Smooth muscle cell (in vitro differentiated cells): ENCODE measurements around the gene MTURN. TPM values are rescaled to one million over a fixed set of nuclear protein-coding genes. Genes with fewer than 3 reads are reported as not detected.

Experiments used
- DNase-seq: peaks from one replicate; lab custom pipeline; 2025; ENCODE audit not compliant: unreplicated experiment; lab: John Stamatoyannopoulos, UW
- H2AFZ ChIP-seq: fragments of 200-600 bp; sonication (generic); 2 replicates; pipeline ENCODE4 v1.6.0; 2016; ENCODE audit warnings: antibody characterized with exemption, low read depth, mild to moderate bottlenecking
- H3F3A ChIP-seq: fragments of 200-600 bp; sonication (generic); 2 replicates; pipeline ENCODE4 v1.6.0; 2017; ENCODE audit warnings: antibody characterized with exemption, low read depth
- H3K27ac ChIP-seq: fragments of 200-600 bp; sonication (generic); 2 replicates; pipeline ENCODE4 v1.5.1; 2016; ENCODE audit warnings: low read depth, mild to moderate bottlenecking
- H3K27me3 ChIP-seq: fragments of 200-600 bp; sonication (generic); 2 replicates; pipeline ENCODE4 v1.6.1; 2016; ENCODE audit warnings: low read depth, mild to moderate bottlenecking
- H3K36me3 ChIP-seq: fragments of 200-600 bp; sonication (generic); 2 replicates; pipeline ENCODE4 v1.5.1; 2016; ENCODE audit warnings: low read depth
- H3K4me1 ChIP-seq: fragments of 200-600 bp; sonication (generic); 2 replicates; pipeline ENCODE4 v1.5.1; 2016; ENCODE audit warnings: low read depth
- H3K4me2 ChIP-seq: fragments of 200-600 bp; sonication (generic); 2 replicates; pipeline ENCODE4 v1.6.0; 2016; ENCODE audit warnings: mild to moderate bottlenecking
- H3K4me3 ChIP-seq: fragments of 200-600 bp; sonication (generic); 2 replicates; pipeline ENCODE4 v1.5.1; 2016; ENCODE audit warnings: mild to moderate bottlenecking
- H3K79me2 ChIP-seq: fragments of 200-600 bp; sonication (generic); 2 replicates; pipeline ENCODE4 v1.6.0; 2016; ENCODE audit warnings: low read depth, mild to moderate bottlenecking
- H3K9ac ChIP-seq: fragments of 200-600 bp; sonication (generic); 2 replicates; pipeline ENCODE4 v1.6.0; 2016; ENCODE audit warnings: low read depth
- H3K9me3 ChIP-seq: fragments of 200-600 bp; sonication (generic); replicated peaks from 2 replicates; pipeline ENCODE4 v1.5.1; 2016; ENCODE audit warnings: low read depth
- H4K20me1 ChIP-seq: fragments of 200-600 bp; sonication (generic); 2 replicates; pipeline ENCODE4 v1.6.0; 2016; ENCODE audit warnings: low read depth
- WGBS: methylation state at CpG from one replicate; pipeline ENCODE4 v1.1.7; 2016; ENCODE audit warnings: low lambda C conversion rate; 5-methylcytosine and 5-hydroxymethylcytosine counted together
- polyA plus RNA-seq: library from polyadenylated mRNA; unstranded; fragments of >200 nt; fragmentation: Nextera tagmentation; extraction: Ambion mirVana; gene quantifications from 2 replicates; pipeline ENCODE4 v1.2.1, GENCODE V29; 2016
- total RNA-seq: library from RNA; depleted of rRNA; stranded (reverse); fragments of >200 nt; gene quantifications from 2 replicates; pipeline ENCODE4 v1.2.3, GENCODE V29; 2014
- TF ChIP-seq, protein P1 (sequence below): fragments of 200-600 bp; sonication (generic); IDR thresholded peaks from 2 replicates; pipeline ENCODE4 v1.5.1; 2017; ENCODE audit warnings: borderline replicate concordance, mild to moderate bottlenecking, antibody characterized with exemption; ENCODE audit not compliant: insufficient read depth, poor library complexity, severe bottlenecking

Gene MTURN
- total and polyA plus RNA-seq, 2 experiments from 2014 or later = 3.1 to 3.9 TPM

DNA sequence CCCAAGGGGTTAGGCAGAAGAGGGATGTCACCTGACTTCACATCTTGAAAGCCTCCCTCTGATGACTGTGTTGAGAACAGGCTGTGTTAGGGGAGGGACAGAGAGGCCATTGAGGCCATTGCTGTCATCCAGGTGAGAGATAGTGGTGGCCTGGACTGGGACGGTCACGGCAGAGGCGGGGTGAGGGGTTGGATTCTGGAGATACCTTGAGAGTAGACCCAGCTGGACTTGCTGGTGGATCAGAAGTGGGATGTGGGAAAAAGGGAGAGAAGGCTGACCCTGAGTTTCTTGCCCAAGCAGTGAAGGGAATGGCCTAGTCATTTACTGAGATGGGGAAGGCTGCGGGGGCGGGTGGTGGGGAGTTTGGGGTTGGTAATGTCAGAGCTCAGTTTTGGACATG lies 13.6 kb downstream of the MTURN start:
- no peak overlapping the region for H3K4me2 ChIP-seq
- H3F3A ChIP-seq = no peaks in the 10 kb centered on the region
- TF ChIP-seq, protein P1, sequence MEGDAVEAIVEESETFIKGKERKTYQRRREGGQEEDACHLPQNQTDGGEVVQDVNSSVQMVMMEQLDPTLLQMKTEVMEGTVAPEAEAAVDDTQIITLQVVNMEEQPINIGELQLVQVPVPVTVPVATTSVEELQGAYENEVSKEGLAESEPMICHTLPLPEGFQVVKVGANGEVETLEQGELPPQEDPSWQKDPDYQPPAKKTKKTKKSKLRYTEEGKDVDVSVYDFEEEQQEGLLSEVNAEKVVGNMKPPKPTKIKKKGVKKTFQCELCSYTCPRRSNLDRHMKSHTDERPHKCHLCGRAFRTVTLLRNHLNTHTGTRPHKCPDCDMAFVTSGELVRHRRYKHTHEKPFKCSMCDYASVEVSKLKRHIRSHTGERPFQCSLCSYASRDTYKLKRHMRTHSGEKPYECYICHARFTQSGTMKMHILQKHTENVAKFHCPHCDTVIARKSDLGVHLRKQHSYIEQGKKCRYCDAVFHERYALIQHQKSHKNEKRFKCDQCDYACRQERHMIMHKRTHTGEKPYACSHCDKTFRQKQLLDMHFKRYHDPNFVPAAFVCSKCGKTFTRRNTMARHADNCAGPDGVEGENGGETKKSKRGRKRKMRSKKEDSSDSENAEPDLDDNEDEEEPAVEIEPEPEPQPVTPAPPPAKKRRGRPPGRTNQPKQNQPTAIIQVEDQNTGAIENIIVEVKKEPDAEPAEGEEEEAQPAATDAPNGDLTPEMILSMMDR = no peak
- no peak overlapping the region for H3K4me3 ChIP-seq
- H3K27ac ChIP-seq = no peak overlapping the region
- H3K9ac ChIP-seq = no peak overlapping the region
- H4K20me1 ChIP-seq = no peaks in the 10 kb centered on the region
- no peaks in the 10 kb centered on the region for H3K9me3 ChIP-seq
- 100% methylated on average over 5 of the region's 5 CpGs for WGBS
- H3K4me1 ChIP-seq = no peaks in the 10 kb centered on the region
- H3K36me3 ChIP-seq = no peaks in the 10 kb centered on the region
- no peaks in the 10 kb centered on the region for H3K79me2 ChIP-seq
- H3K27me3 ChIP-seq = no peaks in the 10 kb centered on the region
- no peak overlapping the region for H2AFZ ChIP-seq
- DNase-seq = no peak

DNA sequence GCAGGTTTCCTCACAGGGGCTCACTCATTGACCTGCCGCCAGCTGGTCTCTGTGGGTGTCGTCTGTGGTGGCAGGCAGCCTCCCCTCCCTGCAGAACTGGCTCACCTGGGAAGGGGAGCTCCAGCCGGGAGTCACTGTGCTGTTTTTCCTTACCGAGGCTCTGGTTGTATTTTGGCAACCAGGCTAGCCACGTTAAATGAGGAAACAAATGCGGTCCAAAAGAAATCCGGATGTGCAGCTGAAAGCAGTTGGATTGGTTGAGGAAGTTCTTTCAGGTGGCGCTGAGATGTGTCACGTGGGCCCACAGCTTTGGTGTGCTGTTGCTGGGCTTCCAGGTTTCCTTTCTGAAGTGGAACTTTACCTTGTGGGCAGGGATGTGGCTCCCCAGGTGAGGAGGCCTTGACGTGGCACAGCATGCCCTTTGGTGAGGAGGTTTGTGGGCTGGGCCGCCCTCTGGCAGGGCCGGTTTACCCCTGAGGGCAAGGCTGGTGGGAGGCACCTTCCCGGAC lies 14.2 kb downstream of the MTURN start:
- DNase-seq = no peak
- H3K4me1 ChIP-seq = no peaks in the 10 kb centered on the region
- H2AFZ ChIP-seq = no peak overlapping the region
- no peak overlapping the region for H3K4me2 ChIP-seq
- no peaks in the 10 kb centered on the region for H3K36me3 ChIP-seq
- H4K20me1 ChIP-seq = no peaks in the 10 kb centered on the region
- no peak overlapping the region for H3K27ac ChIP-seq
- H3F3A ChIP-seq = no peaks in the 10 kb centered on the region
- TF ChIP-seq, protein P1 = no peak
- 86% methylated on average over 13 of the region's 13 CpGs for WGBS
- H3K9me3 ChIP-seq = no peaks in the 10 kb centered on the region
- no peak overlapping the region for H3K4me3 ChIP-seq
- H3K79me2 ChIP-seq = no peaks in the 10 kb centered on the region
- no peaks in the 10 kb centered on the region for H3K27me3 ChIP-seq
- H3K9ac ChIP-seq = no peak overlapping the region

DNA sequence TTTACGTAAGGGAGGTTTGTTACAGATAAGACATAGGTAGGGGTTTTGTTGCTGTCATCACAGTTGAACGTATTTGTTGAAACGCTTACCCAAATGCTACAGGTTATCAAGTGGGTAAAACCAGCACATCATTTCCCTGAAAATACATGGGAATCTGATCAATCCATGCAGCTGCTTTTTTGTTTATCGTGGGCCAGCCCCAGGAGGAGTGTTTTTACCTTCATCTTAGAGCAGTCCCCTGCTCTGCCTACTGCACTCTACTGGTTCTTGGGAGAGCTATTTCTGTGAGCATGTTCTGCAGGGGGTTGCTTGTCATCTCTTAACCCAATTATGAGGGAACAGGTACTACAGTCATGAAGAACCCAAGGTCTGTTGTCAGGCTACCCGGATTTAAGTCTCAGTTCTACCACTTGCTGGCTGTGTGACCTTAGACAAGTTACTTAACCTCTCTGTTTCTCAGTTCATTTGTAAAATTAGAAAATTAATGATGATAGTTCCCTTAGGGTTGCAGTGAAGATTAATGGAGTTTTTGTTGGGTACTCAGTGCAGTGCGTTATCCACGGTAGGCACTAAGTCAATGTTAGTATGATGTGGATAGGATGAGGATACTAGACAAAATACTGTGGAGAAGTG lies 15.0 kb downstream of the MTURN start:
- no peaks in the 10 kb centered on the region for H3K4me1 ChIP-seq
- no peaks in the 10 kb centered on the region for H3K9me3 ChIP-seq
- 96% methylated on average over 7 of the region's 7 CpGs for WGBS
- no peak overlapping the region for H3K4me3 ChIP-seq
- no peaks in the 10 kb centered on the region for H4K20me1 ChIP-seq
- no peaks in the 10 kb centered on the region for H3K79me2 ChIP-seq
- TF ChIP-seq, protein P1 = no peak
- no peak for DNase-seq
- H3K27me3 ChIP-seq = no peaks in the 10 kb centered on the region
- no peak overlapping the region for H3K9ac ChIP-seq
- H3K27ac ChIP-seq = no peak overlapping the region
- no peaks in the 10 kb centered on the region for H3F3A ChIP-seq
- no peak overlapping the region for H2AFZ ChIP-seq
- H3K4me2 ChIP-seq = no peak overlapping the region
- H3K36me3 ChIP-seq = no peaks in the 10 kb centered on the region

DNA sequence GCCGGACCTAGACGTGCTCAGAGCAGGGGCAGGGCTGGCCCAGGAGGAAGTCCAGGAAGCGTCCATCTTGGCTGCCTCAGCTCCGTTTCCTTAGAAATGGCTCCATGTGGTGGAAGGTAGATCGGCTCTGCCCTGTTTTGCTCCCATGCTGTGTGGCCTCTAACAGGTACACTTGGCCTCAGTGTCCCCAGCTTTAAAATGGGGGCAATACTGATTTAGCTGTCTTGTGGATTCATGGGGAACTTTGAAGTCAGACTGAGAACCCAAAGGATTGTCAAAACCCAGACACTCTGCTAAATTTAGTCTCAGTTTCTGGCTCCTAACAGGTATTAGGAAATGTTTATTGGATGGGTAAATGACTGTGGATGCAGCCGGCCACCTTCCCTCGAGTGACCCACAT lies 15.9 kb downstream of the MTURN start:
- Histone ChIP-seq H2AFZ (no peak overlapping the region), H3K4me1 (no peaks in the 10 kb centered on the region), H3K79me2 (no peaks in the 10 kb centered on the region), H3K27me3 (no peaks in the 10 kb centered on the region), H3K9ac (no peak overlapping the region), H3K36me3 (no peaks in the 10 kb centered on the region), H3K27ac (no peak overlapping the region), H4K20me1 (no peaks in the 10 kb centered on the region), H3F3A (no peaks in the 10 kb centered on the region), H3K4me2 (no peak overlapping the region), H3K9me3 (no peaks in the 10 kb centered on the region), H3K4me3 (no peak overlapping the region)
- TF ChIP-seq, protein P1 = no peak
- DNase-seq = no peak
- WGBS = 82% methylated on average over 7 of the region's 7 CpGs
